ENCODE results near the gene DDX39B.
"Not testable (repeated sequence)": the region's sequence is repeated elsewhere in the genome, so short reads cannot be mapped to it uniquely, and the experiment has no call there.

Gene DDX39B

DNA sequence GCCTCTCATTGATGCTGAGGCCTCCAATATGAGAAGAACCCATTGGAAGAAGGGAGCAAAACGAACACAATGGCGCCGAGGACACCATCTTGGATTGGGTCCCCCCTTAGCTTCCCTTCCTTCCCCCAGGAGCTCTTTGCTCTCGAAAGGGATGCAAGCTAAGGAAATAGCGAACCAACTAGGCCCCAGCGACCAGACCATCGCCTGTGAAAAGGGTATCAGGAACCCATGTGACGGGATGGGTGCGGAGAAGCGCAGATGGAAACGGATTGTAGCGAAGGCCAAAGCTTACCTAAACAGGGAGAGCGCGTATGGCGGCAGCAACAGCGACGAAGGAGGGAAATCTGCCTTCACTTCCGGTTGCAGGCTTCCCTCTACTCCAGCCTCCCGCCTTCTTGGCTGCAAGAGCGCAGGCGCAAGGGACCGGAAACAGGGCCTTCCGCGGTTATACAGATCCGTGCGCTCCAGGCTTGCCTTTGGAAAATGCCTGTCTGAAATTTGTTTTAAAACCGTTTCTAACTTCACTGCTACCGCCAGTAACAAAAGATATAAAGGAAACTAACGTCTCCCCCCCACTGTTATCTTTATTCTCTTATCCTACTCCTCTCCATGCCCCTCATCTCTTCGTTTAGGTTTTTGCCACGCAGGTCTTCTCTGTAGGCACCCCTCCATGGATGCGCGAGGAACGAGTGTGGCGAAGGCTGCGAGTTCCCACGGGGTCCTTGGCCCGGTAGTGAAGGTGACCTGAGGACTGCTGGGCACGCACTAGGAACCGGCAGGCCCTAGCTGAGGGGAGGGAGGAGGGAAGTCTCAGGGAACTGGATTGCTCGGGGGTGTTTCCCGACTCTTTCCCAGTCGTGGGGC lies at the start of gene DDX39B:
Gene DDX39B, minus strand, starts transcription at position 346 of the 864 bp plus-strand sequence. CDS start 1,471 bp downstream, outside the sequence.
- peak; percentile 69 for DNase-seq (ENCODE audit: low spot score)

- DNase-seq (ENCODE audit: low spot score): not testable (repeated sequence)
Measured at GRCh38 chr6:31590691-31591090, 48.9 kb upstream of the DDX39B start.

DNA sequence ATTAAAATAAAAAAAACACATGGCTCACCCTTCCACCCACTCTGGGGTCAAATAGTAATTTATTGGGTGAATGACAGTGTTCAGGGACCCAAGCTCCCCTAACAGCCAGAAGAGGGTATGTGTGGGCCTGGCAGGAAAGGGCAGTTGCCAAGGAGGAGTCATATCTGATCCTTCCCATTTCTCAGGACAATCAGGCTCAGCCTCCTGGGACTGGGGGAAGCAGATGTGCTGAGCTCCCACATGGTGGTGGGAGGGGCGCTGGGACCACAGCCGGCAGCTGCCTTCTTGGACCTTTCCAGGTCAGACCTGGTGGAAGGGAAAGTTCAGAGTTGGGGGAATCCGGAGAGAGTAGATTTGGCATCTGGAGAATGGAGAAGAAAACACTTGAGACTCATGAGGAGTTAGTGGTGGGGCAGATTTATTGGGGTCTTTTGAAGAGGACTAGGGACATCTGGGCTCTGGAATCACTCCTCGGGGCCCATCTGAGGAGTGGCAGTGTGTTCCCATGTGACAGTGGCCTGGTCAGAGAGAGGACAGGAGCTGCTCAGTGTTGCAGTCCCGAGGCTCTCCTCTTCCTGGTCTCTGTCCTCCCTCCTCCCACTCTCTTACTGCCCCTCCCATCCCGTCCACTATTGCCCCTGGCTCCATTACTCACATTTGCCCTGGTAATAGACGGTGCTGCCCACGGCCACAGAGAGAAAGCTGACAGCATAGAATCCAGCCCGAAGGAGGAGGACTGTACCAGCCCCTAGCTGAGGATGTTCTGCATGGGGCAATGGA lies 47.3 kb upstream of the DDX39B start:
- DNase-seq (ENCODE audit: low spot score): no peak

- no peak for DNase-seq (ENCODE audit: low spot score)
Measured at GRCh38 chr6:31587791-31588777, 46.3 kb upstream of the DDX39B start.

DNA sequence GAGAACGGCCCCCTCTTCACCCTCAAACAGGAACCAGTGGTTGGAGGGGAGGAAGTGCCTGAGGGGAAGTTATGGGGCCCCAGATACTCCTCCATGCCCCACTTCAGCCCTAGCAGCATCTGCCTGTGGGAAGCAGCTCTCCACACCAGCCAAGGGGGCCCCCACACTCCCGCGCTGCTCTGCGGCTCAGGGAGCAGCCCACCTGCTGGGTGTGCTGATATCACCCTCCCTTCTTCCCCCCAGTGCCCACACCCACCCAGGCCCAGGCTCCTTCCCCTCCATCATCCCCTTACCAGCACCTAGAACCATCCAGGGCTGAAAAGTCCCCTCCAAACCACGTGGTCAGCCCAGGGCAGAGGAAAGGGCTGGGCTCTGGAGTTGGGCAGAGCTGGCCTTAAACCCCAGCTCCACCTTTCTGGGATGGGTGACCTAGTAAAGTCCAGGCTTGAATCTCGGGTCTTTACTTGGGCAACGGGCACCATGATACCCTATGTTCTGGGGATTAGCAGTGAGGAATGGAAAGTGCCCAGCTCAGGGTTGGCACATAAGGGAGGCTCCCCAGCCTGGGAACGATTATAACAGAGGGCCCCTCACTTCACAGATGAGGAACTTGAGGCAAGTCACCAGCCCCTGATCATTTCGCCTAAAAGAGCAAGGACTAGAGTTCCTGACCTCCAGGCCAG lies 44.9 kb upstream of the DDX39B start:
- no peak for DNase-seq (ENCODE audit: low spot score)

DNA sequence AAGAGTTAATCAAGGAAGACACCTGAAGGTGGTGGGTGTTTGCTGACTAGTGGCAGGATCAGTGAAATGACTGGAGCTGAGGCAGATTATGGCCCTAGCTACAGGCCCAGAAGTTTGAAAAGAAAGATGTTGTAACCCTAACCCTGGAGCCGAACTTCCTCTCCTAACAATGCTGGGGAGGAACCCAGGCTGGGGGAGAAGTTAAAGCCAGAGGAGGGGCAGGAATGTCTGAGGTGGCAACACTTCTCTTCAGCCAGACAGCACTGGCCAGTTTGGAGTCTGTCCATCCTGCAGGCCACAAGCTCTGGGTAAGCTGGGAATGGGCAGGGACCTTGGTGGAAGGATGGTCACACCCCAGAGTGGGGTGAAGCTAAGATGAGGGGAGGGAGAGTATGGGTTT lies 44.2 kb upstream of the DDX39B start, which contains the start of gene LST1:
Gene LST1, plus strand, starts transcription at position 270 of the 400 bp plus-strand sequence. CDS start 1,023 bp downstream, outside the sequence.
- DNase-seq (ENCODE audit: low spot score): no peak

- DNase-seq (ENCODE audit: low spot score): no peak
Measured at GRCh38 chr6:31585491-31585890, 43.7 kb upstream of the DDX39B start.

- no peak for DNase-seq (ENCODE audit: low spot score)
Measured at GRCh38 chr6:31582230-31582643, 40.4 kb upstream of the DDX39B start, which contains the start of gene LTB. Gene LTB, minus strand, starts transcription at chr6:31582424. Its CDS starts 7 bp downstream, at chr6:31582417.

GRCh38 chr6:31581434-31582229 lies 39.8 kb upstream of the DDX39B start:
- no peak for DNase-seq (ENCODE audit: low spot score)

DNA sequence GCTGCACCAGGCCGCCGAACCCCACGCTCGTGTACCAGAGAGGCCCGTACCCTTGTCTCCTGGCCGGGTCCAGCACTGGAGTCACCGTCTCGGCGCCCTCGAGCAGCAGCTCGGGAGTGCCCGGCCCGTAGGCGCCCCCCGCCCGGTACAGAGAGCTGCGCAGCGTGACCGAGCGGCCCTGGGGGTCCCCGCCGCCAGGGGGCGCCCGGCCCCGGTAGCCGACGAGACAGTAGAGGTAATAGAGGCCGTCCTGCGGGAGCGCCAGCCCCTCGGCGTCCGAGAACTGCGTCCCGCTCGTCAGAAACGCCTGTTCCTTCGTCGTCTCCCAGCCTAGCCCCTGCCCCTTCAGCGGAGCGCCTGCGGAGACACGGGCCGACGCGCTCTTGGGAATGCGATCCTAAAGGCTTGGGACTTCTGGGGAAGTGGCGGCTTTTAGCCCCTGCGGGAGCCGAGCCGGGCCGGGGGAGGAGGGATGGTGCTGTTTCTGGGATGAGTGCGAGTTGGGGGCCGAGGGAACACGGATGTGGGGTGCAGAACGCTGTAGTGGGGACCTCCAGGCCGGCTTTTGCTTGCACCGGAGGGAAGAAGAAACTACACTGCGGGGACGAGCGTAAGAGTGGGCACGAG lies 39.1 kb upstream of the DDX39B start:
- DNase-seq (ENCODE audit: low spot score): peak; percentile 75

DNA sequence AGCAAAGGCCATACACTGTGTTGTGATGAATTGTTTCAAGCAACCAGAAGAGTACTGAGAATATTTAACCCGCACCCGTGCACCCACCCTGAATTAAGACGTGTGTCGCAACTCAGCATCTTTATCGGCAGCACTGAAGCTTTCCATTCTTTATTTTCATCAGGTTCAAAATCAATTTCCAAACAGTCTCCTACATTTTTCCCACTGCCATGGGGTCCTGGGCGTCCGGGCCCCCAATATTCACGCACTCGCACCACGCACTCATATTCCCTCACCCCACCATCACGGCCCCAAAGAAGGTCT lies 38.6 kb upstream of the DDX39B start:
- no peak for DNase-seq (ENCODE audit: low spot score)

- DNase-seq (ENCODE audit: low spot score): no peak
Measured at GRCh38 chr6:31579546-31580437, 38.0 kb upstream of the DDX39B start.

GRCh38 chr6:31579119-31579505 lies 37.3 kb upstream of the DDX39B start:
- DNase-seq (ENCODE audit: low spot score): no peak

DNA sequence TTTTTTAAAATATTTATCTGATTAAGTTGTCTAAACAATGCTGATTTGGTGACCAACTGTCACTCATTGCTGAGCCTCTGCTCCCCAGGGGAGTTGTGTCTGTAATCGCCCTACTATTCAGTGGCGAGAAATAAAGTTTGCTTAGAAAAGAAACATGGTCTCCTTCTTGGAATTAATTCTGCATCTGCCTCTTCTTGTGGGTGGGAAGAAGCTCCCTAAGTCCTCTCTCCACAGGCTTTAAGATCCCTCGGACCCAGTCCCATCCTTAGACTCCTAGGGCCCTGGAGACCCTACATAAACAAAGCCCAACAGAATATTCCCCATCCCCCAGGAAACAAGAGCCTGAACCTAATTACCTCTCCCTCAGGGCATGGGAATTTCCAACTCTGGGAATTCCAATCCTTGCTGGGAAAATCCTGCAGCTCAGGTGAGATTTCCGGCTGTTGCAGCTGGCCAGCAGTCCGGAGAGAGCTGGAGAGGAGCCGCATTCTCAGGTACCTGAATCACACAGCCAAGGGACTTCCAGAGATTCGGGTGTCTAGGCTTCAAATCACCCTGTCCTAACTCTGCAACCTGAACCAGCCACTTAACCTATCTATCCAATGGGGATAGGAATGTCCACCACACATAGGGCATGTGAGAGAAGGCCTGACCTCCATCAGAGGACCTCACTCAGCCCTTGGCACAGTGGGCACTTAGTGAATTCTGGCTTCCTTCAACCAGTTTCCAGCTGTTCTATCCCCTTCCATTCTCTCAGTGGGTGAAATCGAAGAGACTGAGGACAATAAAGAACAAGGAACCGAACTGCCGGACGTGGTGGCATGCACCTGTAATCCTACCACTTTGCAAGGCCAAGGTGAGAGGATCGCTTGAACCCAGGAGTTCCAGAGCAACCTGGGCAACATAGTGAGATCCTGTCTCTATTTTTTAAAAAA lies 36.6 kb upstream of the DDX39B start:
- DNase-seq (ENCODE audit: low spot score): no peak

DNA sequence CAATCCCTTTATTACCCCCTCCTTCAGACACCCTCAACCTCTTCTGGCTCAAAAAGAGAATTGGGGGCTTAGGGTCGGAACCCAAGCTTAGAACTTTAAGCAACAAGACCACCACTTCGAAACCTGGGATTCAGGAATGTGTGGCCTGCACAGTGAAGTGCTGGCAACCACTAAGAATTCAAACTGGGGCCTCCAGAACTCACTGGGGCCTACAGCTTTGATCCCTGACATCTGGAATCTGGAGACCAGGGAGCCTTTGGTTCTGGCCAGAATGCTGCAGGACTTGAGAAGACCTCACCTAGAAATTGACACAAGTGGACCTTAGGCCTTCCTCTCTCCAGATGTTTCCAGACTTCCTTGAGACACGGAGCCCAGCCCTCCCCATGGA lies 35.8 kb upstream of the DDX39B start:
- DNase-seq (ENCODE audit: low spot score): no peak

- DNase-seq (ENCODE audit: low spot score): no peak
Measured at GRCh38 chr6:31576897-31577578, 35.2 kb upstream of the DDX39B start.
